ENCODE results near the gene PAOX.

DNA sequence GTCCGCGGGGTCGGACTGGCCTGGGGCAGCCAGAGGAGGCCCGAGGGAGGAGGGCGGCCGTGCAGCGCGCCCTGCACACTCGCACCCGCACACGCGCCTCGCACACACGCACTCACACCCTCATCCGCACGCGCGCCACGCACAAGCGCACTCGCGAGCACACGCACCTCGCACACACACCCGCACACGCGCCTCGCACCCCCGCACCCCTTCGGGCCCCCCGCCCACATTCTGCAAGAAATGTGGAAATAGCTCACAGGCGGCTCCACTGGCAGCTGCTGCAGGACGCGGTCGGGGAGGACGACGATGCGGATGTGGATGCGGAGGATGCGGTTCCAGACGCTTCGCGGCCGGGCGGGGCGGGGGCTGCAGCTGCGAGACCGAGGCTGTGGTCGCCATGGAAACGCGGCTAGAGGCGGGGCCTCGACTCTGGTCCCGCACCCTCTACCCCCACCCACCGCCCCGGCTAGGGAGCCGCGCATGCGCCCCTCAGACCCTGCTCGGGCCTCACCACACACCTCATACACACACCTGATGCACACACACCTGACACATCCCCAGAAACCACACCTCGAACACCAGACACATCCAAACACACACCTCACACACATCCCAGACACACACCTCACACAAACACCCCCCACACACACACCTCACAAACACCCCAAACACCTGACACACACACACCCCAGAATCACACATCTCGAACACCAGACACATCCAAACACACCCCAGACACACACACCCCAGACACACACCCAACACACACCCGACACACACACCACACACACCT lies 42.3 kb upstream of the PAOX start, which contains the start of gene CALY:
- TF ChIP-seq POLR2A (IDR thresholded peaks at IDR 0.05), result no peak
- no peak for TF ChIP-seq CTCF (IDR thresholded peaks at IDR 0.05)

All from thyroid gland (tissue), 4 donors.